H1 (cell line): ENCODE data around the gene VPS9D1. TPM values are rescaled to one million over a fixed set of nuclear protein-coding genes. Genes with fewer than 3 reads are reported as not detected.

Experiments used
- CTCF ChIA-PET: fragments of 300-600 bp; sonication (Branson Sonifier 250); formaldehyde crosslinking; loops from one replicate; lab custom pipeline; 2021; ENCODE audit not compliant: partially characterized antibody; lab: Charles Lee
- POLR2A ChIA-PET: fragments of 300-600 bp; sonication (Branson Sonifier 250); formaldehyde crosslinking; loops from one replicate; lab custom pipeline; 2021; ENCODE audit warnings: inconsistent platforms; ENCODE audit not compliant: partially characterized antibody; lab: Charles Lee
- DNase-seq, 2 experiments: peaks; one replicate each; pipeline versions ENCODE4 v3.0.0 to v3.0.0-alpha.2; 2010 to 2022; ENCODE audit warnings: low spot score in 2 of 2, low read depth in 1 of 2, mixed read lengths in 1 of 2
- FAIRE-seq: peaks from 2 replicates; lab custom pipeline; 2011; peaks lifted over from hg19 to GRCh38; lab: Jason Lieb, UNC
- H2AFZ ChIP-seq: 2 replicates; pipeline ENCODE4 v1.8.1; 2012; ENCODE audit warnings: low read length, inconsistent platforms
- H2AK5ac ChIP-seq: 2 replicates; pipeline ENCODE4 v1.6.1; 2013; ENCODE audit warnings: low read depth, low read length
- H2BK120ac ChIP-seq: replicated peaks from 2 replicates; pipeline ENCODE3; 2013; ENCODE audit warnings: low read depth, low read length, inconsistent platforms
- H2BK12ac ChIP-seq: 2 replicates; pipeline ENCODE4 v1.6.1; 2013; ENCODE audit warnings: low read depth, low read length
- H2BK15ac ChIP-seq: 2 replicates; pipeline ENCODE4 v1.6.1; 2013; ENCODE audit warnings: low read length
- H2BK20ac ChIP-seq: 2 replicates; pipeline ENCODE4 v1.6.1; 2013; ENCODE audit warnings: low read length
- H2BK5ac ChIP-seq: 2 replicates; pipeline ENCODE4 v1.6.1; 2013; ENCODE audit warnings: low read depth, low read length
- H3K14ac ChIP-seq: 2 replicates; pipeline ENCODE4 v1.6.1; 2013; ENCODE audit warnings: inconsistent platforms; ENCODE audit not compliant: insufficient read length
- H3K18ac ChIP-seq: 2 replicates; pipeline ENCODE4 v1.6.1; 2013; ENCODE audit warnings: low read length; ENCODE audit errors: extremely low read depth
- H3K23ac ChIP-seq: 2 replicates; pipeline ENCODE4 v1.6.1; 2013; ENCODE audit warnings: inconsistent platforms; ENCODE audit not compliant: insufficient read length
- H3K23me2 ChIP-seq: 2 replicates; pipeline ENCODE4 v1.6.1; 2013; ENCODE audit warnings: low read depth, low read length
- H3K27ac ChIP-seq: 2 replicates; pipeline ENCODE4 v1.6.1; 2011; ENCODE audit warnings: low read depth, low read length, inconsistent platforms
- H3K27me3 ChIP-seq, 4 experiments: replicated peaks in 1 of 4; 1 replicate in 1 of 4; 2 replicates in 3 of 4; pipeline versions ENCODE4 v1.6.1 to v1.8.1; 2011 to 2013; ENCODE audit warnings: low read length in 3 of 4, mild to moderate bottlenecking in 3 of 4, inconsistent platforms in 2 of 4, mixed read lengths in 2 of 4, moderate library complexity in 1 of 4; ENCODE audit not compliant: control insufficient read depth in 3 of 4, insufficient read depth in 3 of 4; ENCODE audit errors: extremely low read depth in 1 of 4
- H3K36me3 ChIP-seq, 4 experiments: 2 replicates each; pipeline versions ENCODE4 v1.6.1 to v1.8.1; 2011 to 2013; ENCODE audit warnings: mild to moderate bottlenecking in 4 of 4, low read length in 3 of 4, moderate library complexity in 2 of 4, control low read depth in 1 of 4, inconsistent platforms in 1 of 4; ENCODE audit not compliant: insufficient read depth in 4 of 4, control insufficient read depth in 2 of 4
- H3K4ac ChIP-seq: replicated peaks from 2 replicates; pipeline ENCODE3; 2013; ENCODE audit warnings: low read length, low read depth, mixed read lengths, inconsistent platforms; ENCODE audit not compliant: insufficient read length
- H3K4me1 ChIP-seq, 4 experiments: replicated peaks in 1 of 4; 1 replicate in 1 of 4; 2 replicates in 3 of 4; pipeline versions ENCODE4 v1.6.1 to v1.8.1; 2011 to 2013; ENCODE audit warnings: low read length in 3 of 4, inconsistent platforms in 2 of 4, mixed read lengths in 1 of 4; ENCODE audit not compliant: insufficient read depth in 4 of 4, control insufficient read depth in 3 of 4
- H3K4me2 ChIP-seq, 2 experiments: 2 replicates each; pipeline versions ENCODE4 v1.6.1 to v1.8.1; 2011 to 2013; ENCODE audit warnings: low read depth in 2 of 2, low read length in 2 of 2, control low read depth in 1 of 2, inconsistent platforms in 1 of 2, mild to moderate bottlenecking in 1 of 2; ENCODE audit not compliant: insufficient read depth in 1 of 2
- H3K4me3 ChIP-seq, 4 experiments: fragments of 200-600, 300-600 bp in 1 of 4; sonication (generic), shearing (Covaris generic), sonication (Bioruptor Twin) in 1 of 4; 2 replicates each; pipeline versions ENCODE4 v1.5.1 to v1.8.1; 2011 to 2016; ENCODE audit warnings: low read length in 4 of 4, low read depth in 3 of 4, control low read depth in 2 of 4, inconsistent platforms in 2 of 4, mild to moderate bottlenecking in 2 of 4, mixed read lengths in 1 of 4, moderate library complexity in 1 of 4; ENCODE audit not compliant: insufficient read depth in 2 of 4; ENCODE audit errors: extremely low read depth in 1 of 4
- H3K56ac ChIP-seq: replicated peaks from 2 replicates; pipeline ENCODE3; 2013; ENCODE audit warnings: low read depth, mild to moderate bottlenecking, mixed read lengths, low read length, inconsistent platforms; ENCODE audit not compliant: insufficient read length
- H3K79me1 ChIP-seq: 2 replicates; pipeline ENCODE4 v1.6.1; 2013; ENCODE audit warnings: low read depth, low read length, control low read depth
- H3K79me2 ChIP-seq, 2 experiments: 2 replicates each; pipeline versions ENCODE4 v1.6.1 to v1.8.1; 2012 to 2013; ENCODE audit warnings: low read length in 2 of 2, mild to moderate bottlenecking in 2 of 2, inconsistent platforms in 1 of 2; ENCODE audit not compliant: insufficient read depth in 2 of 2, control insufficient read depth in 1 of 2
- H3K9ac ChIP-seq, 4 experiments: replicated peaks in 1 of 4; 1 replicate in 1 of 4; 2 replicates in 3 of 4; pipeline versions ENCODE4 v1.6.1 to v1.8.1; 2011 to 2013; ENCODE audit warnings: low read depth in 3 of 4, low read length in 3 of 4, control low read depth in 2 of 4, mild to moderate bottlenecking in 2 of 4, moderate library complexity in 2 of 4, inconsistent platforms in 1 of 4; ENCODE audit errors: extremely low read depth in 1 of 4
- H3K9me3 ChIP-seq, 2 experiments: 2 replicates each; pipeline versions ENCODE4 v1.6.1 to v1.8.1; 2012 to 2013; ENCODE audit warnings: mild to moderate bottlenecking in 2 of 2, moderate library complexity in 2 of 2, control low read depth in 1 of 2, inconsistent platforms in 1 of 2, low read depth in 1 of 2, low read length in 1 of 2, mixed read lengths in 1 of 2; ENCODE audit not compliant: insufficient read depth in 2 of 2
- H4K20me1 ChIP-seq, 2 experiments: replicated peaks in 1 of 2; 2 replicates each; pipeline versions ENCODE3 to v1.8.1; 2011 to 2013; ENCODE audit warnings: inconsistent platforms in 2 of 2, low read length in 2 of 2, mild to moderate bottlenecking in 1 of 2; ENCODE audit not compliant: insufficient read depth in 2 of 2, control insufficient read depth in 1 of 2
- H4K5ac ChIP-seq: 2 replicates; pipeline ENCODE4 v1.6.1; 2013; ENCODE audit warnings: low read length, low read depth, mixed read lengths, inconsistent platforms; ENCODE audit not compliant: insufficient read length
- H4K8ac ChIP-seq: 2 replicates; pipeline ENCODE4 v1.8.0; 2013; ENCODE audit warnings: mild to moderate bottlenecking, moderate library complexity, low read length, inconsistent platforms; ENCODE audit not compliant: insufficient read depth; ENCODE audit errors: extremely low read depth
- H4K91ac ChIP-seq: replicated peaks from 2 replicates; pipeline ENCODE3; 2013; ENCODE audit warnings: low read length, mixed read lengths, inconsistent platforms; ENCODE audit not compliant: insufficient read length
- ZNF274 ChIP-seq: IDR thresholded peaks from 2 replicates; pipeline ENCODE4 v1.7.0; 2012; ENCODE audit warnings: low read length, borderline replicate concordance; ENCODE audit errors: extremely low read depth
- WGBS, 2 experiments: shearing (Covaris generic) in 1 of 2; methylation state at CpG; one replicate each; pipeline versions ENCODE4 v1.1.6 to v1.1.7; 2013 to 2015; ENCODE audit warnings: low lambda C conversion rate in 2 of 2, mixed read lengths in 2 of 2, inconsistent platforms in 1 of 2, low coverage in 1 of 2, missing lambda C conversion rate in 1 of 2; ENCODE audit not compliant: insufficient replicate concordance in 2 of 2, insufficient coverage in 1 of 2, insufficient read length in 1 of 2; ENCODE audit errors: extremely low coverage in 1 of 2, missing lambda C conversion rate in 1 of 2; 5-methylcytosine and 5-hydroxymethylcytosine counted together
- polyA plus RNA-seq, 7 experiments: library from polyadenylated mRNA; depleted of rRNA in 3 of 7; stranded (reverse) in 5 of 7; unstranded in 2 of 7; fragments of >200 nt in 5 of 7; fragments of 200-250 nt in 2 of 7; gene quantifications; 1 replicate in 5 of 7; 2 replicates in 1 of 7; 4 replicates in 1 of 7; pipeline versions ENCODE4 v1.2.1 to v1.2.3, GENCODE V29; 2011 to 2013; ENCODE audit warnings: missing spikeins in 2 of 7, mixed read lengths in 2 of 7
- total RNA-seq: library from RNA; stranded (reverse); fragmentation: NEBNext Ultra II Directional; extraction: Animal tissue kit (Norgen Biotek cat#: 25700); gene quantifications from 2 replicates; pipeline ENCODE4 v1.2.1, GENCODE V29; 2021

The VPS9D1 gene
- total and polyA plus RNA-seq, 2 of the 8 experiments (the other 6 are each of a cell fraction or from before 2014, with no cell fraction given) = 2.9 to 5.4 TPM

DNA sequence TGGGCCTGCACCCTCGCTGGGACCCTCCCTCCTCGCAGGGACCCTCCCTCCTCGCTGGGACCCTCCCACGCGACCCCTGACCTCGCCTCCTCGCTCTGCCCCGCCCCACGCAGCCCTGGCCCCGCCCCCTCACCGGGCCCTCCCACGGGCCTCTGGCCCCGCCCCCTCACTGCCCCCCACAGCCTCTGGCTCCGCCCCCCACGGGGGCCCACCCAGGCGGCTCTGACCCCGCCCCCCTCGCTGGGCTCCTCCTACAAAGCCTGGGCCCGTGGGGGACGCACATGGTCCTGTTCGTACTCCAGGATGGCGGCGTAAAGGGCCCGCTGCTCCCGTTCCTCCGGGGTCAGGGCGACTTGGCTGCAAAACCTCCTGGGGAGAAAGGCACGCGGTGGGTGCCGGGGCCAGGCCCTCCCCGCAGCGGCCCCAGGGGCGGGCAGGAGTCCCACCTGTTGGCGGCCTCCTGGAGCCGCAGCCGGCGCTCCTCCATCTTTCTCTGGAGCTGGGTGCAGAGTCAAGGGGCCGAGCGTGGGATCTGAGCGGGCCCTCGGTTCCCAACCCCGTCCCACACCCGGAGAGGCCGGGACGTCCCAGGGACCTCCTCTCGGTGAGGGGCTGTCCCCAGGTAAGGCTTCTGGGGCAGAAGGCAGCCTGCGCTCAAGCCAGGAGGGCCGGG, 9.0 kb downstream of the VPS9D1 start:
- H3K56ac ChIP-seq = no peak overlapping the region
- peaks cover 3% of the 10 kb centered on the region; the same call in 1 of the 2 replicates for H3K23me2 ChIP-seq
- peak overlapping the region; percentile 8 to 83 (median 68) for H3K9ac ChIP-seq
- H2BK5ac ChIP-seq = peak overlapping the region; percentile 44; the same call in 1 of the 2 replicates
- H3K4me2 ChIP-seq = peak overlapping the region; percentile 58 to 72
- H2AK5ac ChIP-seq = no peak overlapping the region
- ChIA-PET POLR2A (interaction anchor here (0.6 to 16.7 kb wide), 11 partner anchors 5 to 214 kb away, joined by 3 to 193 read pairs (median 4); partner anchors contain the start of genes CDK10, SPATA2L and VPS9D1), CTCF (interaction anchor here (6.2 kb wide), 1 partner anchor 11 kb away, joined by 36 read pairs; the partner anchor contains the start of gene SPATA2L)
- peaks cover 0 to 5% (median 0%) of the 10 kb centered on the region in 4 experiments; a peak in 4 of 7 replicates for H3K27me3 ChIP-seq
- peak overlapping the region; percentile 83 for H3K18ac ChIP-seq
- no peak overlapping the region for H3K4ac ChIP-seq
- peak in 1 of 2 experiments; percentile 91 for DNase-seq
- H2BK12ac ChIP-seq = no peak overlapping the region
- no peaks in the 10 kb centered on the region for H3K9me3 ChIP-seq
- H2BK120ac ChIP-seq = no peak overlapping the region
- H3K27ac ChIP-seq = no peak overlapping the region
- no peaks in the 10 kb centered on the region for H3K79me2 ChIP-seq
- 0 out of 2 replicates have a peak, but pooled peaks cover 2% of the 10 kb centered on the region for H3K79me1 ChIP-seq
- peaks cover 0 to 14% (median 11%) of the 10 kb centered on the region in 4 experiments; a peak in 6 of 7 replicates for H3K4me1 ChIP-seq
- H3K14ac ChIP-seq = no peak overlapping the region
- no peak overlapping the region for H2BK15ac ChIP-seq
- no peak overlapping the region for H3K23ac ChIP-seq
- FAIRE-seq = no peak
- H4K20me1 ChIP-seq = peaks cover 4 to 7% of the 10 kb centered on the region in 2 experiments
- peak overlapping the region; percentile 43 for H4K5ac ChIP-seq
- H3K36me3 ChIP-seq = peaks cover 0 to 7% (median 4%) of the 10 kb centered on the region in 4 experiments; a peak in 2 of 8 replicates
- no peak overlapping the region for H2AFZ ChIP-seq
- WGBS, 2 experiments = 0% methylated on average over 20 of the region's 48 CpGs; no CpG with 5 or more reads in 1 of the 2 experiments
- H4K8ac ChIP-seq = peak overlapping the region; percentile 97; the same call in 1 of the 2 replicates
- peak overlapping the region; percentile 73 to 91 (median 78) for H3K4me3 ChIP-seq
- no peak overlapping the region for H4K91ac ChIP-seq
- H2BK20ac ChIP-seq = no peak overlapping the region
- no peak for TF ChIP-seq ZNF274
